ENCODE measurements around the gene HAUS1. TPM values are rescaled to one million over a fixed set of nuclear protein-coding genes. Genes with fewer than 3 reads are reported as not detected.

Gene HAUS1
- total RNA-seq, 3 donors from 2014 or later = 44.9 to 62.6 (median 52.6) TPM

DNA sequence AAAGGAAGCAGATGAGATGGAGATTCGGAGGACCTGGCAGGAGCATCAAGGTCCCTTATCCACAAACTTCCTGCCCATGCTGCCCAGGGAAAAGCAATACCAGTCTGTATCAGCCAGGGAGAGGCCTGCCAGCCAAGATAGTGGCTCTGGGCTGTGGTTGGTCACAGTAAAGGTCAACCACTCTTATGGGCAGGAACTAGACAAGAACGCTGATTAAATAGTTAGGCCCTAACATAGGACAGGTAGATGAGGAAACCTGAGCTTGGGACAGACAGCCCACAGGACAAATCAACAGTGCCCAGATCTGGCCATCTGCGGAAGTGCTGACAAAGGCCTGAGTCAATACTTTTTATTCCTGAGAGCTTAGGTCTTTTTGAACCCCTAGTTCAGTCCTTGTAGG lies 42.8 kb upstream of the HAUS1 start:
- no peak for DNase-seq (ENCODE audit: low spot score in 2 of 2)
- intact Hi-C loops (cut with DNase I; ENCODE audit: low total_unique reads) = no loop called here

DNA sequence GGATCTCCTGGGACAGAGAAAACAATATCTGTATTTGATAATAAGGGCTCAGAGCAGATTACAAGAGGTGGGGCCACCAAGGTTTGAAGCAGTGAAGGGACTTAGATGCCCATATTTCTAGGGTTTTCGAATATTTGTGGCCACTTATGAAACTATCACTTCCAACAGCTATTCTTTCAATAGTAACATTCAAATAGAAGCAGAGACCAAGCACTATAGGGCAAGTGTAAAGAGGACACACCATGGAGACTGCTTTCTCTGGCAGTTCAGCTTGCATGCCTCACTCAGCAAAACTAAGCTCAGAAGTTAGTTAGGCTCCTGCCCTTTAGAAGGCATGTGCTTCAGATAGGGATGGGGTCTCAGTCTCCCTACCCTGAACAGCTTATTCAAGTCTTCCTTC lies 42.4 kb upstream of the HAUS1 start:
- Histone ChIP-seq H3K27me3 (no peaks in the 10 kb centered on the region), H3K27ac (no peak overlapping the region), H3K4me1 (no peaks in the 10 kb centered on the region), H3K4me3 (no peak overlapping the region), H3K36me3 (no peaks in the 10 kb centered on the region), H3K9me3 (no peaks in the 10 kb centered on the region)
- TF ChIP-seq POLR2AphosphoS5 (IDR thresholded peaks at IDR 0.05) (no peak), CTCF (IDR thresholded peaks at IDR 0.05) (no peak), POLR2A (IDR thresholded peaks at IDR 0.05) (no peak)
- intact Hi-C loops (cut with DNase I; ENCODE audit: low total_unique reads) = no loop called here
- DNase-seq (ENCODE audit: low spot score in 2 of 2) = no peak

More for the DNA sequence above, 42.8 kb upstream of the HAUS1 start:
- H3K4me1 ChIP-seq = no peaks in the 10 kb centered on the region
- no peak overlapping the region for H3K27ac ChIP-seq
- no peak overlapping the region for H3K4me3 ChIP-seq
- H3K27me3 ChIP-seq = no peaks in the 10 kb centered on the region
- TF ChIP-seq POLR2AphosphoS5 (IDR thresholded peaks at IDR 0.05) = no peak
- no peak for TF ChIP-seq CTCF (IDR thresholded peaks at IDR 0.05)
- TF ChIP-seq POLR2A (IDR thresholded peaks at IDR 0.05) = no peak
- no peaks in the 10 kb centered on the region for H3K9me3 ChIP-seq
- H3K36me3 ChIP-seq = no peaks in the 10 kb centered on the region

DNA sequence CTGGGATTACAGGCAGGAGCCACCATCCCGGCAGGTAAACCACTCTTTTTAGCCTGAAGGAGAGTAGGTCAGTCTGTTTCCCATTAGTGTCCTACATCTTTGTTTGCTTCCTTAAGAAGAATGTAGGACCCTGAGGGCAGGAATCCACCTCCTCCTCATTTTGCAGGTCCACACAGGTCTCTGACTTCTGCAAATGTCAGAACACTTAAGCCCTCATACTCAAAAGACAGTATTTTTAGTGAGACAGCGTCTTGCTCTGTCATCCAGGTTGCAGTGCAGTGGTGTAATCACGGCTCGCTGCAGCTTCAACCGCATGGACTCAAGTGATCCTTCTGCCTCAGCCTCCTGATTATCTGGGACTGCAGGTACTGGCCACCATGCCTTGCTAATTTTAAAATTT lies 41.4 kb upstream of the HAUS1 start:
- peak in 1 of 2 donors; percentile 67 for DNase-seq (ENCODE audit: low spot score in 2 of 2)
- intact Hi-C loops (cut with DNase I; ENCODE audit: low total_unique reads) = no loop called here
- no peak overlapping the region for H3K4me3 ChIP-seq
- H3K27ac ChIP-seq = peak overlapping the region in 1 of 2 donors; percentile 19
- no peaks in the 10 kb centered on the region for H3K4me1 ChIP-seq
- TF ChIP-seq POLR2AphosphoS5 (IDR thresholded peaks at IDR 0.05) (no peak), CTCF (IDR thresholded peaks at IDR 0.05) (no peak), POLR2A (IDR thresholded peaks at IDR 0.05) (no peak)
- H3K9me3 ChIP-seq = no peaks in the 10 kb centered on the region
- no peaks in the 10 kb centered on the region for H3K36me3 ChIP-seq
- no peaks in the 10 kb centered on the region for H3K27me3 ChIP-seq

DNA sequence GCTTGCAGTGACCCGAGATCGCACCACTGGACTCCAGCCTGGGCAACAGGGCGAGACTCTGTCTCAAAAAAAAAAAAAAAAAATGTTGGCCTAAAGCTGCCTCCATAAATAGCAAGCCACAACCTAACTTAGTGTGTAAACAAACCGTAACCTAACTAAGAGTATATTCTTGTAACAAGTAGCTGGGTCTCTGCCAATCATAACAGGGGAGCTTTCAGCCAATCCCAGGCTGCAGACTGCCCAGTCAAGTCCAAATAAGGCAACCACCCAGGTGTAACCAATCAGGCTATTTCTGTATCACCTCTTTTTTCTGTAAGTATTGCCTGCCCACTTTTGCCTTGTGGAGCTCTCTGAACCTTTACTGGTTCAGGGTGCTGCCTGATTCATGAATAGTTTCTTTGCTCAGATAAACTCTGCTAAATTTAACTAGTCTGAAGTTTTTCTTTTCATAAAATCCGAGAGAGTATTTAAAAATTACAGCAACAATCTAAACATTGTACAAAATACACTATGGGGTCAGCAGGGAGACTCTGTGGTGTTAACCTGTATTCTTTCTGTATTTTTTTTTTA lies 36.7 kb upstream of the HAUS1 start:
- Histone ChIP-seq H3K4me1 (peaks cover 0 to 4% of the 10 kb centered on the region in 2 donors), H3K27me3 (no peaks in the 10 kb centered on the region), H3K9me3 (no peaks in the 10 kb centered on the region), H3K36me3 (no peaks in the 10 kb centered on the region), H3K27ac (no peak overlapping the region), H3K4me3 (no peak overlapping the region)
- DNase-seq (ENCODE audit: low spot score in 2 of 2) = no peak
- intact Hi-C loops (cut with DNase I; ENCODE audit: low total_unique reads) = no loop called here
- TF ChIP-seq CTCF (IDR thresholded peaks at IDR 0.05) (no peak), POLR2A (IDR thresholded peaks at IDR 0.05) (no peak), POLR2AphosphoS5 (IDR thresholded peaks at IDR 0.05) (no peak)

DNA sequence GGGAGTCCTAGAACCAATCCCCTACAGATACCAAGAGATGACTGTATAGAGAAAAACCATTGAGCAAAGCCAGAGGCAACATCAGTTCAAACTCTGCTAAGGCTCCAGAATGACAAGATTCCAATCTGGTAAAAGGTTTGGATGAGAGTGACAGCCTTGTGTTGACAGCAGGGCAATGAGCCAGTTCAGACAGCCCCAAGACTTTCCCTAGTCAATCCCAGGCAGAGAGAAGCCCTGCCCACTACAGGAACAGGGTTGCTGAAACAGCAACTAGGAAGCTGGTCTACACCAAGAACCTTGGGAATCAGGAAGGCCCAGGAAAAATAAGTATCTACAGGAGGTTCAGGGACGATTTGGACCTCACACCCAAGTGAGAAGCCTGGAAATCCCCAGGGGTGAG lies 35.4 kb upstream of the HAUS1 start:
- H3K27ac ChIP-seq = peak overlapping the region; percentile 80 to 86
- TF ChIP-seq CTCF (IDR thresholded peaks at IDR 0.05) = no peak
- no peak for TF ChIP-seq POLR2AphosphoS5 (IDR thresholded peaks at IDR 0.05)
- TF ChIP-seq POLR2A (IDR thresholded peaks at IDR 0.05) = no peak
- no peak overlapping the region for H3K4me3 ChIP-seq
- no peaks in the 10 kb centered on the region for H3K9me3 ChIP-seq
- peak in 1 of 2 donors; percentile 61 for DNase-seq (ENCODE audit: low spot score in 2 of 2)
- no peaks in the 10 kb centered on the region for H3K27me3 ChIP-seq
- intact Hi-C loops (cut with DNase I; ENCODE audit: low total_unique reads) = no loop called here
- peaks cover 0 to 4% of the 10 kb centered on the region in 2 donors for H3K4me1 ChIP-seq
- no peaks in the 10 kb centered on the region for H3K36me3 ChIP-seq
